ENCODE data around the gene DSG4.

Gene DSG4

DNA sequence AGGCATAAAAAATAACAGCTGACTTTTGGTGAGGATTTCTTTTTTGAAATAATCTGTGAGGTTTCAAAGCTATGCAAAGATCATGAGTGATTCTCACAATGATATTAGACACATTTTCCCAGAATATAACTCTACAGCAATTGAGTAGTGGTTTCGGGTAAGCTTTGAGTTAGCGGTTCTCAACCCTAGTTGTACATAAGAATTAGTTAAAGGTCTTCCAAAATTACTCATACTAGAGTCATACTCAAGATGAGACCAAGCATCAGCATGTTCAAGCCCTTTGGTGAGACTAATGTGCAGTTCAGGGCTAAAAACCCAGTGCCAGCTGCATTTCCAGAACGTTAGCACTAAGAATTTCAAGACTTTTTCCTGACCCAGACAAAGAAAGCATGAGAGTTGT lies 31.1 kb downstream of the DSG4 start:
- no peak for DNase-seq (ENCODE audit: low spot score)

DNA sequence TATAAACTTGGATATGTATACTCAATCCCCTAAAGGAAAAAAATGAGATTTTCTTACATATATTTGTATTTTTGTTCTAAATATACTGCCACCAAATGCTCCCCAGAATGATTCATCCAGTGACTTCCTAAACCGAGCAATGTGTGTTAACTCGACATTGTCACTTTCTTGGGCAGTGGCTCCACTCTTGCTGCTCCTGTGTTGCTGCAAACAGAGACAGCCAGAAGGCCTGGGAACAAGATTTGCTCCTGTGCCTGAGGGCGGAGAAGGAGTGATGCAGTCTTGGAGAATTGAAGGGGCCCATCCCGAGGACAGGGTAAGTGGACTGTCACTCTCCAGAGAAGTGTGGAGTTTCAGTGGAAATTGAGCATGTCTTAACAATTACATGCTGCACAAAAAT lies 32.7 kb downstream of the DSG4 start:
- no peak for DNase-seq (ENCODE audit: low spot score)

DNA sequence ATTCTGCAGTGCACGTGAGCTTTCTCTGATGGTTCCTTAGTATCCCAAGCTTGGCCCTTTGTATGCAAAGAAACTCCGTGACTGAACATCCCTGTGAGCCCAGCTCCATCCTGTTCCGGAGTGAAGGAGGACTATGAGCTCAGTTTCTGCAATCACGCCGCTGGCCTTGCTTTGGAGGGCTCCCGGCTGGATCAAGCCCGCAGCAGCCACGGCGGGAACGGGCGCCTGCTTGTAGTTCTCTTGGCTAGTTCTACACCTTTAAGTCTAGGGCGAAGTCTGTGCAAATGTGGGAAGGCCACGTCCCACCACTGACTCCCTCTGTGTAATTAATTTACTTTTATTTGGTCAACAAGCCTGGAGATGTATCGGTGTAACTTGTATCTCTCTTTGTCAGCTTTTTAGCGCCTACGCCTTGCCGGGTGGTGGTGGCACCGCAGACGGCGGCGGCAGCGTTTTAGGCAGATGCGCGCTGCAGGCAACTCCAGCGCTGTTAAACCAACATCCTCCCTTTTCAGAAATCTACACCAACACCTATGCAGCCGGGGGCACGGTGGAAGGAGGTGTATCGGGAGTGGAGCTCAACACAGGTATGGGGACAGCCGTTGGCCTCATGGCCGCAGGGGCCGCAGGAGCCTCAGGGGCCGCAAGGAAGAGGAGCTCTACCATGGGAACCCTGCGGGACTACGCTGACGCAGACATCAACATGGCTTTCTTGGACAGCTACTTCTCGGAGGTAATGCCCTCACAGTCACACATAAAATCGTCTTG lies 34.3 kb downstream of the DSG4 start:
- no peak for DNase-seq (ENCODE audit: low spot score)

DNA sequence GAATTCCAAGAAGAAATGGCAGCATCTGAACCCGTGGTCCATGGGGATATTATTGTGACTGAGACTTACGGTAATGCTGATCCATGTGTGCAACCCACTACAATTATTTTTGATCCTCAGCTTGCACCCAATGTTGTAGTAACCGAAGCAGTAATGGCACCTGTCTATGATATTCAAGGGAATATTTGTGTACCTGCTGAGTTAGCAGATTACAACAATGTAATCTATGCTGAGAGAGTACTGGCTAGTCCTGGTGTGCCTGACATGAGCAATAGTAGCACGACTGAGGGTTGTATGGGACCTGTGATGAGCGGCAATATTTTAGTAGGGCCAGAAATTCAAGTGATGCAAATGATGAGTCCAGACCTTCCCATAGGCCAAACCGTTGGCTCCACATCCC lies 36.6 kb downstream of the DSG4 start:
- no peak for DNase-seq (ENCODE audit: low spot score)

DNA sequence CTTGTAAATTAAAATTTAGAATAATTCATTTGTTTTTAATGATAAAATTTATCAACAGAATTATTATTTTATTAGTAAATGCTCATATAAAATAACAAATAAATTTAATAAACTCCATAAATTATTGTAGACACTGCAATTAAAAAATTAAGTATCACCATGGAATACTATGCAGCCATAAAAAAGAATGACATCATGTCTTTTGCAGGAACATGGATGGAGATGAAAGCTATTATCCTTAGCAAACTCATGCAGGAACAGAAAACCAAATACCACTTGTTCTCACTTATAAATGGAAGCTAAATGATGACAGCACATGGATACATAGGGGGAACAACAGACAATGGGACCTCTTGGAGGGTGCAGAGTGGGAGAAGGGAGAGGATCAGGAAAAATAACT lies 41.3 kb downstream of the DSG4 start:
- DNase-seq (ENCODE audit: low spot score): no peak

DNA sequence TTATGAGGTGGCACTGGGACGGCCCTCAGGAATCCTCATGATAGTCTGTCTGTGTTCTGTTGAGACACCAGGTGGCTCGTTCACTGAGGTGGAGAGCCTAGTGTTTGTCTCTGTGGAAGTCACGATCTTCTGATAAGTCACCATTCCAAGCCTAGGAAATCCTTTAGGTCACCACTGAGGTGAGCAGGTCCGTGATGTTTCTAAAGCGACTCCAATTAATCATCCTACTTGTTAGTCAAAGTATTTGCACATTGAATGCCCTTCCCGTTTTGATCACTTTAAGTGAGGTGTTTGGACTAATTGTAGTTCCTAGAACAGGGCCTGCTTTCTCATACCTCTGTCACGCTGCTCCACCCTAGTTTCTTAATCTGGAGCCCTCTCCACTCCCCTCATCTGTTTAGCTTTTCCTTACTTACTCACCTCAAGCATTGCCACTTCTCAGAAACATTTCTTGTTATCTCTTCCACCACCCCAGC lies 42.9 kb downstream of the DSG4 start:
- no peak for DNase-seq (ENCODE audit: low spot score)

DNA sequence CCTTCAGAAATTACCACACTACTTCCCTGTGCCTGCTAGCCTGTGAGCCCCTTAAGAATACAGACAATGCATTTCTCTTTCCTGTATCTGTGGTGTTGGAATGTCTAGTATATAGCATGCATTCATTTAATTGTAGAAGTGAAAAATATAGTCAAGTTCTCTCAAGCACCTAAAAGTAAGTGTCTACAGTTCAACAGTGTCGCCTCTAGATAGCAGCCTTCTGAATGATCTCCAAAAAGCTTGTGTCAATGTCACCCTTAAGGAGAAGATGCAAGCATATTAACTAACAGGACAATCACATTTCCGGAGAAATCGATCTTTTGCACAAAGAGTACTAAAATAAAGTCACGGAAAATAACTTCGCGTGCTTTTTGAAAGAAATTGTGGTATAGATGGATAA lies 43.5 kb downstream of the DSG4 start:
- DNase-seq (ENCODE audit: low spot score): no peak

DNA sequence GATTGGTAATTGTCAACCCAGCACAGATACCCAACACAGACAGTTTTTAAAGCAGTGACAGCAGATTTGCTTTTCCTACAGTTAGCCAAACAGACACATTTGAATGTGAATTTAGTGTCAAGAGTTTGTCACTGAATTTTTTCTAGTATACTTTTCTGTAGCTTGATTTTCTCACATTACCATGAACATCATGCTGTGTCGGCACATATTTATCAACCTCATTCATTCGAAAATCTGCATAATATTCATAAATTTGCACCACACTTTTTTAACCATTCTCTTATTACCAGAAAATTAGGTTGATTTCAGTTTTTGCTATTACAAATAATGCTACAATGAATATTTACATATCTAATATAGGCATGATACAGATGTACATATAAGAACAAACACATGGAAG lies 43.9 kb downstream of the DSG4 start:
- DNase-seq (ENCODE audit: low spot score): no peak

DNA sequence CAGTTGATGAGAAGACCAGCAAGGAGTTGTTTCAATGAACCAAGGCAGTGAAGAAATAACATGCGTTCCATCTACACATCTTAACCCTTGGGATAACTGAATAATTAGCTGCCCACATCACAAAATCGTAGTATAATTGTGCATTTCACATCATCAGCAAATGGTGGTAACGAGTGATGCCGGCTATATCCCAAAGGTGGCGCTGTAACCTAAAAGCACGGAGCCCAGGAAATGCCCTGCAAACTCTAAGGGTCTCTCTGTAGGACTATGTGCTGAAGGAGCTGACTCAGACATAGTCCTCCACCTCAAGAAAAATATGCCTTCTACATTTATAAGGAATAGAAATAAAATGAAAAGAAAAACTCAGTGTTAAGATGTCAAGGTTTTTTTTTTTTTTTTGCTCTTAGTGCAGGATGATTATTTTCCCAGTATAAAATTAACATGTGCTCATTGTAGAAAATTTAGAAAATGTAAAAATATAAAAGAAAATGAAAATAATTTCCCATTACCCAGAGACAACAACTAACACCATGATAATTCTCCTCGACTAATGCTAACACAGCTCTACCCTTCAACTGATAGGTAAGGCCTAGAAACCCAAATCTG lies 47.9 kb downstream of the DSG4 start:
- peak; percentile 6 for DNase-seq (ENCODE audit: low spot score)

DNA sequence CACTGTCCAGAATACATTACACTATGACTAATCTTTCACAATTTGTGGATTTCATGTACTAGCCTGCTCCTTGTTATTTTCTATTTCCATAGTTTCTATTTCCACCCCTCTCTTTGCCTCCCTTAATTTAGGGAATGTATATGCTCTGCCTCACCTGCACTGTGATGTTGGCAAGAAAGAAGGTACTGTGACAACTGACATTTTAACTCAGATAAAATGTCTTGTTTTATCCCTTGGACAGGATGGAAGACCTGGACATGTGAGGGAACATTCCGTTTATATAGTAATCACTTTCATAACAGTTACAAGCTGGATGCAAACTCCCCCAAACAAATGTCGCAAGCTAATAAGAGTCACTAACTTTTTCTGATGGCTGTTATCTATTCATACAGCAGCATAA lies 49.4 kb downstream of the DSG4 start:
- DNase-seq (ENCODE audit: low spot score): no peak

DNA sequence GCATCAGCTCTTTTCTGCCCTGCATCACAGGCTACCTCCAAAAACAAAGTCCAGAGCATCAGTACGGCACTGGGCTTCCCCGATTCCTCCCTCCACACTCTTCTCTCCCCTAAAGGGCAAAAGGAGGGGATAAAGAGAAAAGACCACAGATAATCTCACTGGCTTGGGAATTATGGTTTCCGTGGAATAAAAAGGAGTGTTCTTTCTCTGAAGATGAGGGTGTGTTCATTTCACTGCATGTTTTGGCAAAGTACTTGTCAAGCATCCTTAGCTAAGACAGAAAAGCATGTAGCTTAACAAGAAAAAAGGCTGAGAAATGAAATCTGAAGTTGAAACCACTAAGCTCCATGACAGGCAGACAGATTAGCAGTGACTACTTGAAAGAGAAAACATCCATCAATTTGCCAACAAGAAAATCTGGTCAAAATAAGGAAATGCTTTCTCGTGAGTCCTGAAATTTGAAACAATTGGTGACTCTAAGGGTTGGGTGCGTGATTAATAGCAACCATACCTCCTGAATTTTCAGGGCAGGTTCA lies 50.4 kb downstream of the DSG4 start:
- DNase-seq (ENCODE audit: low spot score): no peak

DNA sequence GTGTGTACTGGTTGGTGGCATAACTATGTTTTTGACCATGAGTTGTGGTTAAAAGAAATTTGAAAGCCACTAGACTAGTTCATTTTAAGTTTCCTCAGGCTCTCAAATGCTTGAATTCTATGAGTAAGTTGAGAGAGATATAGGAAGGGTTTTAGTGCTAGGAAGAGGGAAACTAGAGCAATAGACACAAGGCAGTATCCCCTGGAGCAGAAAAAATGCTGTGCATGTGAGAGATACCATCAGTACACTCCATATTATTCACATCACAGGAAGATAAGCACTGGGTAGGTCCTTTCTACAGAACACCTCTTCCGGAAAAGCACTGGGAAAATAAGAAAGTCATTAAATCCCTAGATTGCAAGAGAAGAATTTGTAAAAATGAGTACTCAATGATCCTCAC lies 51.6 kb downstream of the DSG4 start:
- no peak for DNase-seq (ENCODE audit: low spot score)

DNA sequence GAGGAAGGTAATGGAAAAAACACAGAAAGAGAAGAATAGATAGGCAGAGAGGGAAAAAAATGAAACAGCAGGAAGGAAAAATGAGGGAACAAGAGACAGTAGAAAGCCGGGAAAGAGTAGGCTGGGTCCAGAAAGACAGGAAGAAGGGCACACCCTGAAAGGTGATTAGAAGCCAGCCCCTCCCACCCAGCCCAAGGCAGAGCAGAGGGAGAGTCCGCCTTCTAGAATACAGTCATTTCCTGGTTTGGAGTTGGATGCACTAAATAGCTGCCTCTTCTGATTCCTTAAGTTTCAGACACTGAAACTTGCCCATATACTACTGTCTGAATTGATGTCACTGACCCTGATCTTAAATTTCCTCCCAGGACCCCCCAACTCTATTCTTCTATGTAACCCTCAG lies 53.0 kb downstream of the DSG4 start:
- DNase-seq (ENCODE audit: low spot score): no peak

DNA sequence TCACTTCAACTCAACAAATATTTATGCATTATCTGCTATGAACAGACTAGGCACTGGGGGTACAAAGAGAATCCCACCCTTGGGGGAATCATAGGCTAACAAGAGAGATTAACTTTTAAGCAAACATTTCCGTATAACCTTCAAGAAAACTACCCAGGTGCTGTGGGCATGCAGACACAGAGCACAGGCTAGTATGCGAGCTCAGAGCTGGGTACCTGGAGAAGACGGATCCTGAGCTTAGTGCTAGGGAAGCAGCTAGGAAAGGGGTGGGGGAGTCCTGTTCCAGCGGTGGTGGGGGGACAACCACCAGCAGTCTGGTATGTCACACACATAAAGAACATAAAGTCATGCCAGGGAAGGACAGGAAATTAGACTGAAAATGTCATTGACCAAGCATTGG lies 53.5 kb downstream of the DSG4 start:
- no peak for DNase-seq (ENCODE audit: low spot score)

DNA sequence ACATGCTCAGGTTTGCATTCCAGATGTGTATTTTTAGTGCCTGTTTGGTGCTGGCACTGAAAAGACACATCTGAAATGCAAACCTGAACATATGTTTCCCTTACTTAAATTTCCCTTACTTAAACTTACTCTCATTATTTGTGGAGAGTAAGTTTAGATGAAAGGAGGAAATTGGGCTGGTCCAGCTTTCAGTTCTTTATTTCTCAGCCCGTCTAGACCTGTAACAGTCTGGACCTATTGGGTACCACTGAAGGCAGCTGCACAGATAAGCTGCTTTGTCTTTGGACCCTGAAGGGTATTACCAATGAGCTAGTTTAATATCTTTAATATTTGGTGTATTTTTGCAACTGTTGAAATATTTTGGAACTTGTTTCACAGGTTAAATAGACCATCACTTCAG lies 54.0 kb downstream of the DSG4 start:
- no peak for DNase-seq (ENCODE audit: low spot score)

DNA sequence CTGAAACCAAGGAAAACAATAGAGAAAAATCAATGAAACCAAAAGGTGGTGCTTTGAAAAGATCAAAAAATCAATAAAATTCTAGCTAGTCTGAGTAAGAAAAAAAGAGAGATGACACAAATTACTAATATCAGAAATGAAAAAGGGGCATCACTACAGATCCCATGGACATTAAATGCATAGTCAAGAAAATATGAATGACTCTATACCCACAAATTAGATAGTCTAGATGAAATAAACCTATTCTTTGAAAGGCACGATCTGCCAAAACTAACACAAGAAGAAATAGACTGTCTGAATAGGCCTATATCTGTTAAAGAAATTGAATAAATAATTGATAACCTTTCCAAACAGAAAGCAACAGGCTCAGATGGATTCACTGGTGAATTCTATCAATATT lies 55.7 kb downstream of the DSG4 start:
- DNase-seq (ENCODE audit: low spot score): no peak

DNA sequence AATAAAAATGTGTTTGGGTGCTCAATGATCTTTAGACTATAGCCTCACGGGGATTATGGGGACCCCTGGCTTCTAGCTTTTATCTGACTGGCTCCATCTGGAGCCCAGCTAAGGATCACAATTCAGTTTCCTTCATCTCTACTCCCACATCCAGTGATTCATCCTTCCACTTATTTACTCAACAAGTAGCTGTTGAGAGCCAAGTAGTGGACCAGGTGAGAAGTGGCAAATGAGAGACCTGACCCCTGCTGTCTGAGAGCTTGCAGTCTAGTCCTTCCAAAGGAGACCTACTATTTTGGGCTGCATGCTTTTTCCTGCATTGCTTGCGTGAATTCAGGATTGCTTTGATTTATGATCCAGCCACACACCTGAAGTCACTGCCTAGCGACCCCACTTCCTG lies 60.2 kb downstream of the DSG4 start:
- no peak for DNase-seq (ENCODE audit: low spot score)

DNA sequence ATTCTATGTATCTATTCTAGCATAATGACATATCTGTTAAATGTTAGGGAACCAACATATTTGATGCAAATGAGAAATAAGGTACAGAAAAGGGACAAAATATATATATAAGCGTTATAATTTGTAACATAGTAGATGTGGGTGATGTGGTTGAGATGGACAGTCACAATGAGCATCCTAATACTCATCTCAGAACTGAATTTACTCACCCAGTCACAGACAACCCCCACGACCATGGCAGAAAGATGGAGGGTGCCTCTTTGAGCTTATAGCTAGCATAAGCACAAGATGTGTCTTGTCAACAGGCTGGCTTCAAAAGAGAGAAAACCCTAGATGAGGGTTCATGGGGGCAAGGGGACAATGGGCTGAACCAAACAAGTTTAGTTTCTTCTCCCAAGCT lies 61.8 kb downstream of the DSG4 start:
- DNase-seq (ENCODE audit: low spot score): no peak

DNA sequence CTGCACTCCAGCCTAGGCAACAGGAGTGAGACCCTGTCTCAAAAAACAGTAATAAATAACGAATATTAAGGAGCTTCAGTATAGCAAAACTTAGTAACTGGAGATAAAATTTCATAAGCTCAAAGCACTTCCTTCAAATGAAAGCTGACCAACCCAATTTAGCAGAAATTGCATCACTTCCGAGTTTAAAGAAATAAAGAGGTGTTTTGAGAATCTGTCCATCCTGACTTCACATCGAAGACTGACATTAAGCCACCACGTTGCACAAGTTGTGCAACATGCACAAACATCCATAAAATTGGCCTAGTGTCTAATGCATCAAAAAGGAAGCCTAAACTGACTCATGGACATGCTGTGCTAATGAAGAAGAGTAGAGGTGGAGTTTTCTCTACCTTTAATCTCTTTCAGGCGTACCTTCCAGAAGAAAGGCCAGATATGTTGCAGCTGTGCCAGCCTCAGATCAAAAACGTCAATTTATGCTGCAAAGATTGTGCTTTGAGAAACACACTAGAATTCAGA lies 63.3 kb downstream of the DSG4 start:
- no peak for DNase-seq (ENCODE audit: low spot score)

DNA sequence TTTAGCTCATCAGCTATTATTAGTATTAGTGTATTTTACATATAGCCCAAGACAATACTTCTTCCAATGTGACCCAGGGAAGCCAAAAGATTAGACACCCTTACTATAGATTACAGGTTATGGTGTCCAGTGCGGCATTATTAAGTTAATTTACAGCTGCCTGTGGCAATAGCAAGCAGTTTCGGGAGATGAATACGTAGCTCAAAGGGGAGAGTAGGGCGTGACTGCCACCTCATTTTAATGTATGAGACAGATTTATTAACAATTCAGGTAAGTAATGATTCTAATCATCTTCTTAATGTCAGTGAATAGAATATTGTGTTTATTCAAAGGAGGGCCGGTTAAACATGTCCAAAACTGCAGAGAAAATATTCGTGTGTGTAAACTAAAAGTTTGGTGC lies 64.2 kb downstream of the DSG4 start:
- no peak for DNase-seq (ENCODE audit: low spot score)

DNA sequence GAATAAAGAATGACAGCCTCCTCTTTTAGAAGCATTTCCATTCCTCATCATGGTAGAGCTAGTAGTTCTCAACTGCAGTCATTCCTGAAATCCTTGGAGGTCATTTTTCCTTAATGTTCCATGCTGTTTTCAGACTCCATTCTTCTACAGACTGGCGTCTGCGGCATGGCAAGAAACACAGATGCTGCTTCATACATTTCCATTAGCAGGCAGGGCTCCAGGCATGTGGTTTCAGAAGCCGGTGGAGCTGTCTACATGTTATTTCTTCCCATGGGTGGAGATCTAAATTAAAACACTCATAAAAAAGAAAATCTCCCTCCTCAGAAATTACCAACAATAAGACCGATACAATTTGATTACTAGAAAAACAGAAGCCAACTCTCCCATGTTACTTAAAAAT lies 64.9 kb downstream of the DSG4 start:
- DNase-seq (ENCODE audit: low spot score): no peak

DNA sequence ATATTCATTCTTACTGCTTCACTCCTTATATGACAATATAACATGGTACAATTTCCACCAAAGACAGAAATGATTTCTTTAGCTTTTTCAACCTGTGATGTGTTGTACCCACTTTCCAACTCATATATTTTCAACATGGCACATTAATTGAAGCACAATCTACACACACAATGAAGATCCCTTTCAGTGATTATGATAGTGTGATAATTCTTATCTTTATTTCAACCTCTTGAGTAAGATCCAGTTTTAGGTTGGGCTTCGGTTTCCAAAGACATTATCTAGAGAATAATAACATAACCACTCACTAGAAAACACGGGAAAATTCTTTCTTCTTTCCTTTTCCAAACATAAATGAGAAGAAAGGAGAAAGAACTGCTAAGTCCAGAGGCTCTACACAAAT lies 67.6 kb downstream of the DSG4 start:
- DNase-seq (ENCODE audit: low spot score): no peak

DNA sequence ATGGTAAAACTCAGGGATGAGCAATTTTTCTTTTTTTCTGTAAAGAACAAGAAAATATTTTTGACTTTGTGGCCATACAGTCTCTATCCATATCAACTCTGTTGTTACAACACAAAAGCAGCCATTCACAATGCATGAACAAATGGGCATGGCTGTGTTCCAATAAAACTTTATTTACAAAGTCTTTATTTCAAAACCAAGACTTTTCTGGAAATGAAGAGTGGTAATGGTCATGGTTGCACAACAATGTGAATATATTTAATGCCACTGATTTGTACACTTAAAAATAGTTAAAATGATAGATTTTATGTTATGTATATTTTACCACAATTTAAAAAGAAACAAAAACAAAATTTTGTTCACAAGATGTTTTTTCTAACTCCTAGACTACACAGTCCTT lies 69.3 kb downstream of the DSG4 start:
- no peak for DNase-seq (ENCODE audit: low spot score)

DNA sequence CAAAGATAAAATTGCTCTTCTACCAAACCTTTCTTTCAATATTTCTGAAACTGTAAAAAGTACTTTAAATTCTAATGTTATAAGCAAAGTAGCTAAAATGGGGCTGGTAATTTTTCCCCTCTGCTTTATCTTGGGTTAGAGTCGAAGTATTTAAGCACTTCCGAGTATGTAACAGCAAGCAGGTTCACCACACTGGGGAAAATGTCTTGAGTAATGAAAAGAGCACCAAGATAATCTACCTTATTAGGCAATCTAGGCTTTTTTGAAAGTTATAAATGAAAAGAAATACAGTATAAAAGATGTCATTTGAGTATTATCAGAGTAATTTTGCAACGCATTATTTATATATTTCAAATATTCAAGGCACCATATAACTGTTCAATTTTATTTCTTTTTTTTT lies 70.3 kb downstream of the DSG4 start:
- DNase-seq (ENCODE audit: low spot score): no peak
